ENCODE results near the gene TSBP1.
"Not testable (repeated sequence)": the region's sequence is repeated elsewhere in the genome, so short reads cannot be mapped to it uniquely, and the experiment has no call there.

The TSBP1 gene

DNA sequence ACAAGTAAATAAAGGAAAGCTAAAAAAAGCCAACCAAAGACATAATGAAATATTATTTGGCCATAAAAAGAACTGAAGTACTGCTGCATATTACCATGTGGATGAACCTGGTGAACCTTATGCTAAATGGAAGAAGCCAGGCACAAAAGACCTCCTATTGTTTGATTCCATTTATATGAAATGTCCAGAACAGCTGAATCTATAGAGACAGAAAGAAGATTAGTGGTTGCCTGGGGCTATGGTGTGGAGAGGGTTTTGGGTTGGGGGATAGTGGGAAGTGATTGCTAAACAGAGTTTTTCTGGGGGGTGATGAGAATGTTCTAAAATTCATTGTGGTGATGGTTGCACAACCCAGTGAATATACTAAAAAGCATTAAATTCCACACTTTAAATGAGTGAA is 53.2 kb downstream of the TSBP1 start:
- DNase-seq (ENCODE audit: low read depth in 2 of 2): no peak
- TF ChIP-seq, protein P1, sequence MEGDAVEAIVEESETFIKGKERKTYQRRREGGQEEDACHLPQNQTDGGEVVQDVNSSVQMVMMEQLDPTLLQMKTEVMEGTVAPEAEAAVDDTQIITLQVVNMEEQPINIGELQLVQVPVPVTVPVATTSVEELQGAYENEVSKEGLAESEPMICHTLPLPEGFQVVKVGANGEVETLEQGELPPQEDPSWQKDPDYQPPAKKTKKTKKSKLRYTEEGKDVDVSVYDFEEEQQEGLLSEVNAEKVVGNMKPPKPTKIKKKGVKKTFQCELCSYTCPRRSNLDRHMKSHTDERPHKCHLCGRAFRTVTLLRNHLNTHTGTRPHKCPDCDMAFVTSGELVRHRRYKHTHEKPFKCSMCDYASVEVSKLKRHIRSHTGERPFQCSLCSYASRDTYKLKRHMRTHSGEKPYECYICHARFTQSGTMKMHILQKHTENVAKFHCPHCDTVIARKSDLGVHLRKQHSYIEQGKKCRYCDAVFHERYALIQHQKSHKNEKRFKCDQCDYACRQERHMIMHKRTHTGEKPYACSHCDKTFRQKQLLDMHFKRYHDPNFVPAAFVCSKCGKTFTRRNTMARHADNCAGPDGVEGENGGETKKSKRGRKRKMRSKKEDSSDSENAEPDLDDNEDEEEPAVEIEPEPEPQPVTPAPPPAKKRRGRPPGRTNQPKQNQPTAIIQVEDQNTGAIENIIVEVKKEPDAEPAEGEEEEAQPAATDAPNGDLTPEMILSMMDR (IDR thresholded peaks at IDR 0.05; ENCODE audit: low read depth, low read length): no peak
- H3K4me3 ChIP-seq (replicated peaks in 1 of 2; ENCODE audit: low read depth in 2 of 2, low read length in 2 of 2): no peak overlapping the region

DNA sequence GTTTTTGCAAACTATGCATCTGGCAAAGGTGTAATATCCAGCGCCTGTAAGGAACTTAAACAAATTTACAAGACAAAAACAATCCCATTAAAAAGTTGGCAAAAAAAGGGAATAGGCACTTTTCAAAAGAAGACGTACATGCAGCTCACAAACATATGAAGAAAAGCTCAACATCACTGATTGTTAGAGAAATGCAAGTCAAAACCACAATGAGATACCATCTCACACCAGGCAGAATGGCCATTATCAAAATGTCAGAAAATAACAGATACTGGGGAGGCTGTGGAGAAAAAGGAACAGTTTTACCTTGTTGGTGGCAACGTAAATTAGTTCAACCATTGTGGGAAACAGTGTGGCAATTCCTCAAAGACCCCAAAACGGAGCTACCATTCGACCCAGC is 54.2 kb downstream of the TSBP1 start:
- DNase-seq (ENCODE audit: low read depth in 2 of 2): no peak
- TF ChIP-seq, protein P1 (IDR thresholded peaks at IDR 0.05; ENCODE audit: low read depth, low read length): no peak
- no peak overlapping the region for H3K4me3 ChIP-seq (replicated peaks in 1 of 2; ENCODE audit: low read depth in 2 of 2, low read length in 2 of 2)

DNA sequence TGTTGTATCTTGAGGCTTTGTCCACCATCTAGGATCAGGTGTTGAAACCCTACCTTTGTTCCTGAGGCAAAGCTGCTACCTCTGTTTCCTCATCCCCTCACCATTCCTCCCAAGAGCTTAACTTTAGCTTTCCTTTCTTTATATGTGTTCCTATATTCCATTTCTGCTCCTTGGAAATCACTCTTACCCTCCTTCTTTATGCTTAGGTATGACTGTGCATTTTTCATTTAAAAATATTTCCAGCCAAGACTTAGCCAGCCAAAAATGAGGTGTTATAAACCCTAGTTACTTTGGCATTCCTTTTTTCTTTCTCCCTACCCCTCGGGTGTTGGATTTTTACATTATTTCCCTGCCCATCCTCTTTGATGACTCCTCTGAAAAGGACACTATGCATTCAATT is 57.7 kb downstream of the TSBP1 start:
- no peak for DNase-seq (ENCODE audit: low read depth in 2 of 2)
- H3K4me3 ChIP-seq (replicated peaks in 1 of 2; ENCODE audit: low read depth in 2 of 2, low read length in 2 of 2): no peak overlapping the region
- TF ChIP-seq, protein P1 (IDR thresholded peaks at IDR 0.05; ENCODE audit: low read depth, low read length): no peak

DNA sequence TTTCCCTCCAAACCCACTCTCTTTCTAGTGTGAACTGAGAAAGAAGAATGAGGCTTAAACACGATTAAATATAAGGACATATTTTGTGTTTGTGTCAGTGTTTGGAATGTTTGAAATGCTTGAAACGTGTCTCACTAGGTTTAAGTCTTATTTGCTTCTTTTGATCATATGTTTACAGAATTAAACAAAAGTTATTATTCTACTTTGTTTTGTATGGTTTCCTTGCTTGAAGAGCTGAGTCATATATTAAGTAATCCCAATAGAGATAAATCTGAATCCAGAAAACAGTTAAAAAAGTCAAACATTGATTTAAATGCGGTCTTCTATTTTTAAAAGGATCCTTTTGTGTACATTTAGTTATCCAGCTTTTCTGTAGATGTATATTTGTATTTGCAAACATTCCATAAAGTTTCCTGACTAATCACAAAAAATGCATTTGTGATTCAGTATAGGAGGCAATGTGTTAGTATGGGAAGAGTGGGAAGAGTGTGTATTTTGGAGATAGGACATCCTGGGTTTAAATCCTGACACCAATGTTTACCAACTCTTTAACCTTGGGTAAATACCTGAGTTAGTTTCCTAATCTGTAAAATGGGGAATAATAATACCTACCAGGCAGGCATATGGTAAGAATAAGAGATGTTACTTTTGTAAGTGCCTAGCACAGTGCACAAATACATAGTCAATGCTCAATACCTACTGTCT is 72.9 kb downstream of the TSBP1 start:
- no peak overlapping the region for H3K4me3 ChIP-seq (replicated peaks in 1 of 2; ENCODE audit: low read depth in 2 of 2, low read length in 2 of 2)
- peak; percentile 30 to 63 for DNase-seq (ENCODE audit: low read depth in 2 of 2)
- TF ChIP-seq, protein P1 (IDR thresholded peaks at IDR 0.05; ENCODE audit: low read depth, low read length): no peak

DNA sequence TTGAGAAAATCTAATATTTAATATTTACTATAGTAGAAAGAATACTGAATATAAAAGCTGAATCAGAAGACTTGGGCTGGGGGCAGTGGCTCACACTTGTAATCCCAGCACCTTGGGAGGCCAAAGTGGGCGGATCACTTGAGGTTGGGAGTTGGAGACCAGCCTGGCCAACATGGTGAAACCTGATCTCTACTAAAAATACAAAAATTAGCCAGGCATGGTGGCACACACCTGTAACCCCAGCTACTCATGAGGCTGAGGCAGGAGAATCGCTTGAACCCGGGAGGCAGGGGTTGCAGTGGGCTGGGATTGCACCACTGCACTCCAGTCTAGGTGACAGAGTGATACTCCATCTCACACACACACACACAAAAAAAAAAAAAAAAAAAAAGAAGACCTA is 76.7 kb downstream of the TSBP1 start:
- not testable (repeated sequence) for H3K4me3 ChIP-seq (replicated peaks in 1 of 2; ENCODE audit: low read depth in 2 of 2, low read length in 2 of 2); DNase-seq (ENCODE audit: low read depth in 2 of 2)

DNA sequence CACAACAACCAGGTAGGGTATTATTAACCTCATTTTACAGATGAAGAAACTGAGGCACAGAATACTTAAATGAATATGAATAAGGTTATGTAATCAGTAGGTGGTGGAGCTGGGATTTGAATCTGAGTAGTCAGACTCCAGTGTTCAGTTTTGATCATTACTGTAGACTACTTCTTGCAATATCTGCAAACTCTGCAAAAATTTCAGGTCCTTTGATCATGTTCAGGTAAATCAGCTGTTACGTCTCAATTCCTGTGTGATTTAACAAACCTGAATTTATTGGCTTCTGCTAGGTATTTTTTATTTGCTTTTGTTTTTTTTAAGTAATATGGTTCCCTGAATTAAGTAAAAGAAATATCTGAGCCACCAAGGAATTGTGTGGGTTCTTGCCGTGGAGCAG is 77.1 kb downstream of the TSBP1 start:
- DNase-seq (ENCODE audit: low read depth in 2 of 2): no peak
- TF ChIP-seq, protein P1 (IDR thresholded peaks at IDR 0.05; ENCODE audit: low read depth, low read length): no peak
- no peak overlapping the region for H3K4me3 ChIP-seq (replicated peaks in 1 of 2; ENCODE audit: low read depth in 2 of 2, low read length in 2 of 2)

DNA sequence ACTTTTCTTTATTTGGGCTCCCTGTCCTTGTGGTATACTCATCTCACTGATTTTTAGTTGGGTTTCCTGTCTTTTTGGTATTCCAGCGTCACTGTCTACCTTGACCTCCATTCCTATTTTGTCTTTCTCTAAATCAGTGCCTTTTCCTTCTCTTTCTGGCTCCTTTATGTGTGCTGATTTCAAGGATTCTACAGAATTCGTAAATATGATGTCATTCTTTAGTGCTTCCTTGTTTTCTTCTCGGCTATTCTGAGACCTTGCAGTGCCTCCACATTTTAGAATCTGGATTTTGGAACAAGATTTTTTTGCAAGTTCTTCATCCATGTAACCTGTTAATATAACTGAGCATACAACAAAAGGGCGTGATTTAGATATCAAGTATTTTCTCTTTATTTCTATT is 78.0 kb downstream of the TSBP1 start:
- H3K4me3 ChIP-seq (replicated peaks in 1 of 2; ENCODE audit: low read depth in 2 of 2, low read length in 2 of 2): no peak overlapping the region
- TF ChIP-seq, protein P1 (IDR thresholded peaks at IDR 0.05; ENCODE audit: low read depth, low read length): no peak

More for the DNA sequence above, 78.0 kb downstream of the TSBP1 start:
- no peak for DNase-seq (ENCODE audit: low read depth in 2 of 2)

Measured in cardiac fibroblast (primary cell).